ENCODE measurements around the gene PAQR4.
A peak's percentile ranks its signal among the peaks of the same experiment; 100 is the strongest.
"Not testable (repeated sequence)": the region's sequence is repeated elsewhere in the genome, so short reads cannot be mapped to it uniquely, and the experiment has no call there.

PAQR4 gene

GRCh38 chr16:2968738-2969544, at the start of gene PAQR4:
Gene PAQR4 (plus strand): TSS chr16:2969348. CDS start chr16:2969675, 327 bp downstream.
- peak in 57 of 58 donors; percentile 23 to 88 (median 78) for DNase-seq

- DNase-seq, result peak in 42 of 58 donors; percentile 8 to 67 (median 35)
These were observed 49.5 kb upstream of the PAQR4 start for GRCh38 chr16:2919511-2920255.

GRCh38 chr16:2923481-2923880, 45.7 kb upstream of the PAQR4 start:
- DNase-seq, result no peak

GRCh38 chr16:2924901-2925755, 44.0 kb upstream of the PAQR4 start:
- DNase-seq, result peak in 3 of 58 donors; percentile 16 to 33 (median 16)

- DNase-seq, result no peak
These were observed 43.0 kb upstream of the PAQR4 start for GRCh38 chr16:2925951-2926649.

GRCh38 chr16:2926650-2926999, 42.5 kb upstream of the PAQR4 start:
- DNase-seq, result no peak

- peak in 55 of 58 donors; percentile 7 to 88 (median 65) for DNase-seq
These were observed 42.0 kb upstream of the PAQR4 start for GRCh38 chr16:2927010-2927646.

- DNase-seq, result not testable (repeated sequence)
These were observed 41.0 kb upstream of the PAQR4 start for GRCh38 chr16:2928151-2928550.

- DNase-seq, result no peak
These were observed 40.4 kb upstream of the PAQR4 start for GRCh38 chr16:2928796-2929195.

GRCh38 chr16:2929693-2930092, 39.5 kb upstream of the PAQR4 start:
- no peak for DNase-seq

- no peak for DNase-seq
These were observed 38.9 kb upstream of the PAQR4 start for GRCh38 chr16:2930236-2930635.

GRCh38 chr16:2931231-2931914, 37.8 kb upstream of the PAQR4 start:
- DNase-seq, result not testable (repeated sequence)

GRCh38 chr16:2933136-2933535, 36.0 kb upstream of the PAQR4 start:
- DNase-seq, result no peak

- no peak for DNase-seq
These were observed 35.4 kb upstream of the PAQR4 start for GRCh38 chr16:2933701-2934100.

GRCh38 chr16:2934450-2934849, 34.7 kb upstream of the PAQR4 start:
- no peak for DNase-seq

- no peak for DNase-seq
These were observed 32.6 kb upstream of the PAQR4 start for GRCh38 chr16:2936436-2937011.

- DNase-seq, result no peak
These were observed 32.0 kb upstream of the PAQR4 start for GRCh38 chr16:2937170-2937569.

GRCh38 chr16:2938206-2938605, 30.9 kb upstream of the PAQR4 start:
- no peak for DNase-seq

GRCh38 chr16:2939968-2940367, 29.2 kb upstream of the PAQR4 start:
- no peak for DNase-seq
